K562 (cell line): ENCODE measurements around the gene PLAAT5. TPM values are rescaled to one million over a fixed set of nuclear protein-coding genes. Genes with fewer than 3 reads are reported as not detected.

Experiments
- CC2D1A ChIP-seq: fragments of 450-650 bp; IDR thresholded peaks from 2 replicates; pipeline ENCODE4 v1.6.1; 2017; ENCODE audit warnings: mild to moderate bottlenecking
- MBD2 ChIP-seq: sonication (generic); IDR thresholded peaks from 2 replicates; pipeline ENCODE4 v1.6.1; 2016; ENCODE audit warnings: low read depth, borderline replicate concordance
- RFX7 ChIP-seq: fragments of 250-450 bp; sonication (Bioruptor Pico); IDR thresholded peaks from 2 replicates; pipeline ENCODE4 v1.5.1; 2021; ENCODE audit warnings: mild to moderate bottlenecking
- RHOXF2B ChIP-seq: fragments of 250-450 bp; sonication (Bioruptor Pico); conservative IDR thresholded peaks from 2 replicates; pipeline ENCODE4 v1.5.1; 2021
- SIN3A ChIP-seq, 2 experiments: fragments of 150-350 bp in 1 of 2; IDR thresholded peaks; 2 replicates each; pipeline ENCODE4 v1.6.1; 2011 to 2016; ENCODE audit warnings: borderline replicate concordance in 2 of 2, low read depth in 2 of 2, low read length in 2 of 2, mild to moderate bottlenecking in 2 of 2, moderate library complexity in 2 of 2; ENCODE audit not compliant: control insufficient read depth in 1 of 2
- TAF15 ChIP-seq: fragments of 200-400 bp; formaldehyde crosslinking; IDR thresholded peaks from 2 replicates; pipeline ENCODE4 v1.6.1; 2017; ENCODE audit warnings: mild to moderate bottlenecking, low read depth, low read length, moderate library complexity
- ZNF197 ChIP-seq: fragments of 200-800 bp; sonication (Bioruptor generic); IDR thresholded peaks from 2 replicates; pipeline ENCODE4 v1.6.1; 2016; ENCODE audit warnings: low read depth, missing genetic modification characterization, missing compliant biosample characterization
- ZNF282 ChIP-seq: sonication (generic); formaldehyde crosslinking; IDR thresholded peaks from 2 replicates; pipeline ENCODE4 v1.8.1; 2023; ENCODE audit warnings: missing genetic modification reagents
- ZNF785 ChIP-seq: fragments of 250-450 bp; sonication (Bioruptor Pico); IDR thresholded peaks from 2 replicates; pipeline ENCODE4 v1.4.0; 2020; ENCODE audit warnings: mild to moderate bottlenecking
- polyA plus RNA-seq, 8 experiments: library from polyadenylated mRNA; depleted of rRNA in 4 of 8; stranded (reverse) in 5 of 8; unstranded in 3 of 8; fragments of >200 nt; fragmentation: Nextera tagmentation in 2 of 8; fragmentation: Illumina TruSeq in 1 of 8; extraction: Ambion mirVana in 2 of 8; extraction: Trizol in 1 of 8; gene quantifications; 2 replicates each; pipeline versions ENCODE4 v1.2.1 to v1.2.3, GENCODE V29; 2011 to 2014; ENCODE audit warnings: inconsistent platforms in 1 of 8, missing spikeins in 1 of 8
- total RNA-seq, 7 experiments: library from RNA; depleted of rRNA in 6 of 7; stranded (reverse); fragments of >200 nt in 6 of 7; fragmentation: Illumina TruSeq in 2 of 7; extraction: Trizol in 2 of 7; gene quantifications; 2 replicates each; pipeline versions ENCODE4 v1.2.1 to v1.2.3, GENCODE V29; 2011 to 2021; ENCODE audit warnings: low replicate concordance in 1 of 7
- TF ChIP-seq, protein P1 (sequence below): fragments of 450-650 bp; IDR thresholded peaks from 2 replicates; pipeline ENCODE4 v1.6.1; 2017; ENCODE audit warnings: mild to moderate bottlenecking, moderate library complexity
- TF ChIP-seq, protein P2 (sequence below): fragments of 450-650 bp; IDR thresholded peaks from 2 replicates; pipeline ENCODE4 v1.6.1; 2017; ENCODE audit warnings: antibody characterized with exemption, mild to moderate bottlenecking
- TF ChIP-seq, protein P3 (sequence below): fragments of 450-650 bp; formaldehyde crosslinking; IDR thresholded peaks from 2 replicates; pipeline ENCODE4 v1.4.0; 2020; ENCODE audit warnings: mild to moderate bottlenecking, moderate library complexity
- TF ChIP-seq, protein P4 (sequence below), 2 experiments: IDR thresholded peaks; 2 replicates each; pipeline ENCODE4 v1.6.1; 2011; ENCODE audit warnings: borderline replicate concordance in 1 of 2, control low read depth in 1 of 2, low read depth in 1 of 2, low read length in 1 of 2, mild to moderate bottlenecking in 1 of 2, mixed read lengths in 1 of 2, moderate library complexity in 1 of 2; ENCODE audit not compliant: insufficient read depth in 1 of 2, insufficient read length in 1 of 2, poor library complexity in 1 of 2, severe bottlenecking in 1 of 2; ENCODE audit errors: extremely low read depth in 1 of 2
- TF ChIP-seq, protein P5 (sequence below): fragments of 450-650 bp; IDR thresholded peaks from 2 replicates; pipeline ENCODE4 v1.6.1; 2016; ENCODE audit warnings: mild to moderate bottlenecking
- TF ChIP-seq, protein P6 (sequence below): fragments of 450-650 bp; formaldehyde crosslinking; IDR thresholded peaks from 2 replicates; pipeline ENCODE4 v1.4.0; 2020; ENCODE audit warnings: mild to moderate bottlenecking

Gene PLAAT5
- total and polyA plus RNA-seq, 9 of the 15 experiments (the other 6 are each of a cell fraction or from before 2014, with no cell fraction given): not detected

DNA sequence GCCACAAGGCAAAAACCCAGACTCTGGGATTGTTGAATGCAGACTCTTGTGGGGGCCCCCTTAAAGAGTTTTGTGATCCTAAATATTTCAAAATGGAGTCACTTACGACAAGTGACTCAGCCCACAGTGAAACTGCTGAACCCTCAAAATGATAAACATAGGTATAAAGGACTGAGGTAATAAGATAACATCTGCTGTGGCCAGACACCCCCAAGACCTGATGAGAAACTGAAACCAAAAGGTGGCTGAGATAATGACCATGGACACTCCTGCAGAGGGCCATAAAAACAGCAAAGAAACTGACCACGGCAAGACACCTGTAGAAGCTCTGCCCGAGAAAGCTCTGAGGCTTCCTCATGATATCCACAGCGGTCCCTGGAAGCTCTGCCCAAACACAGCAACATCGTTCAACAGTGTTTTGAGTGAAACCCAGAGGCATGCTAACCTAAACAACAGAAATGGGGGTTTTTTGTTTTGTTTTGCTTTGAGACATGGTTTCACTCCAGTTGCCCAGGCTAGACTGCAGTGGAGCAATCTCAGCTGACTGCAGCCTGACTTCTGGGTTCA is 44.0 kb upstream of the PLAAT5 start (continued):
- TF ChIP-seq, protein P1, sequence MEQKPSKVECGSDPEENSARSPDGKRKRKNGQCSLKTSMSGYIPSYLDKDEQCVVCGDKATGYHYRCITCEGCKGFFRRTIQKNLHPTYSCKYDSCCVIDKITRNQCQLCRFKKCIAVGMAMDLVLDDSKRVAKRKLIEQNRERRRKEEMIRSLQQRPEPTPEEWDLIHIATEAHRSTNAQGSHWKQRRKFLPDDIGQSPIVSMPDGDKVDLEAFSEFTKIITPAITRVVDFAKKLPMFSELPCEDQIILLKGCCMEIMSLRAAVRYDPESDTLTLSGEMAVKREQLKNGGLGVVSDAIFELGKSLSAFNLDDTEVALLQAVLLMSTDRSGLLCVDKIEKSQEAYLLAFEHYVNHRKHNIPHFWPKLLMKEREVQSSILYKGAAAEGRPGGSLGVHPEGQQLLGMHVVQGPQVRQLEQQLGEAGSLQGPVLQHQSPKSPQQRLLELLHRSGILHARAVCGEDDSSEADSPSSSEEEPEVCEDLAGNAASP: no peak
- TF ChIP-seq, protein P2, sequence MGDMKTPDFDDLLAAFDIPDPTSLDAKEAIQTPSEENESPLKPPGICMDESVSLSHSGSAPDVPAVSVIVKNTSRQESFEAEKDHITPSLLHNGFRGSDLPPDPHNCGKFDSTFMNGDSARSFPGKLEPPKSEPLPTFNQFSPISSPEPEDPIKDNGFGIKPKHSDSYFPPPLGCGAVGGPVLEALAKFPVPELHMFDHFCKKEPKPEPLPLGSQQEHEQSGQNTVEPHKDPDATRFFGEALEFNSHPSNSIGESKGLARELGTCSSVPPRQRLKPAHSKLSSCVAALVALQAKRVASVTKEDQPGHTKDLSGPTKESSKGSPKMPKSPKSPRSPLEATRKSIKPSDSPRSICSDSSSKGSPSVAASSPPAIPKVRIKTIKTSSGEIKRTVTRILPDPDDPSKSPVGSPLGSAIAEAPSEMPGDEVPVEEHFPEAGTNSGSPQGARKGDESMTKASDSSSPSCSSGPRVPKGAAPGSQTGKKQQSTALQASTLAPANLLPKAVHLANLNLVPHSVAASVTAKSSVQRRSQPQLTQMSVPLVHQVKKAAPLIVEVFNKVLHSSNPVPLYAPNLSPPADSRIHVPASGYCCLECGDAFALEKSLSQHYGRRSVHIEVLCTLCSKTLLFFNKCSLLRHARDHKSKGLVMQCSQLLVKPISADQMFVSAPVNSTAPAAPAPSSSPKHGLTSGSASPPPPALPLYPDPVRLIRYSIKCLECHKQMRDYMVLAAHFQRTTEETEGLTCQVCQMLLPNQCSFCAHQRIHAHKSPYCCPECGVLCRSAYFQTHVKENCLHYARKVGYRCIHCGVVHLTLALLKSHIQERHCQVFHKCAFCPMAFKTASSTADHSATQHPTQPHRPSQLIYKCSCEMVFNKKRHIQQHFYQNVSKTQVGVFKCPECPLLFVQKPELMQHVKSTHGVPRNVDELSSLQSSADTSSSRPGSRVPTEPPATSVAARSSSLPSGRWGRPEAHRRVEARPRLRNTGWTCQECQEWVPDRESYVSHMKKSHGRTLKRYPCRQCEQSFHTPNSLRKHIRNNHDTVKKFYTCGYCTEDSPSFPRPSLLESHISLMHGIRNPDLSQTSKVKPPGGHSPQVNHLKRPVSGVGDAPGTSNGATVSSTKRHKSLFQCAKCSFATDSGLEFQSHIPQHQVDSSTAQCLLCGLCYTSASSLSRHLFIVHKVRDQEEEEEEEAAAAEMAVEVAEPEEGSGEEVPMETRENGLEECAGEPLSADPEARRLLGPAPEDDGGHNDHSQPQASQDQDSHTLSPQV: peak; percentile 100
- TF ChIP-seq ZNF785 (CRISPR knock-in tag): peak; percentile 86; the same call in 1 of the 2 replicates
- TF ChIP-seq RFX7: peak; percentile 94
- TF ChIP-seq ZNF282 (CRISPR knock-in tag): no peak
- TF ChIP-seq, protein P3, sequence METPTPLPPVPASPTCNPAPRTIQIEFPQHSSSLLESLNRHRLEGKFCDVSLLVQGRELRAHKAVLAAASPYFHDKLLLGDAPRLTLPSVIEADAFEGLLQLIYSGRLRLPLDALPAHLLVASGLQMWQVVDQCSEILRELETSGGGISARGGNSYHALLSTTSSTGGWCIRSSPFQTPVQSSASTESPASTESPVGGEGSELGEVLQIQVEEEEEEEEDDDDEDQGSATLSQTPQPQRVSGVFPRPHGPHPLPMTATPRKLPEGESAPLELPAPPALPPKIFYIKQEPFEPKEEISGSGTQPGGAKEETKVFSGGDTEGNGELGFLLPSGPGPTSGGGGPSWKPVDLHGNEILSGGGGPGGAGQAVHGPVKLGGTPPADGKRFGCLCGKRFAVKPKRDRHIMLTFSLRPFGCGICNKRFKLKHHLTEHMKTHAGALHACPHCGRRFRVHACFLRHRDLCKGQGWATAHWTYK (CRISPR knock-in tag): peak; percentile 99
- TF ChIP-seq, protein P4, sequence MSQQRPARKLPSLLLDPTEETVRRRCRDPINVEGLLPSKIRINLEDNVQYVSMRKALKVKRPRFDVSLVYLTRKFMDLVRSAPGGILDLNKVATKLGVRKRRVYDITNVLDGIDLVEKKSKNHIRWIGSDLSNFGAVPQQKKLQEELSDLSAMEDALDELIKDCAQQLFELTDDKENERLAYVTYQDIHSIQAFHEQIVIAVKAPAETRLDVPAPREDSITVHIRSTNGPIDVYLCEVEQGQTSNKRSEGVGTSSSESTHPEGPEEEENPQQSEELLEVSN (IDR thresholded peaks at IDR 0.05; ENCODE audit: borderline replicate concordance in 1 of 2, extremely low read depth in 1 of 2, insufficient read depth in 1 of 2, insufficient read length in 1 of 2, low read depth in 1 of 2, low read length in 1 of 2, poor library complexity in 1 of 2, severe bottlenecking in 1 of 2): no peak
- TF ChIP-seq ZNF197 (CRISPR knock-in tag): peak; percentile 100
- no peak for TF ChIP-seq TAF15
- no peak for TF ChIP-seq MBD2
- TF ChIP-seq, protein P5, sequence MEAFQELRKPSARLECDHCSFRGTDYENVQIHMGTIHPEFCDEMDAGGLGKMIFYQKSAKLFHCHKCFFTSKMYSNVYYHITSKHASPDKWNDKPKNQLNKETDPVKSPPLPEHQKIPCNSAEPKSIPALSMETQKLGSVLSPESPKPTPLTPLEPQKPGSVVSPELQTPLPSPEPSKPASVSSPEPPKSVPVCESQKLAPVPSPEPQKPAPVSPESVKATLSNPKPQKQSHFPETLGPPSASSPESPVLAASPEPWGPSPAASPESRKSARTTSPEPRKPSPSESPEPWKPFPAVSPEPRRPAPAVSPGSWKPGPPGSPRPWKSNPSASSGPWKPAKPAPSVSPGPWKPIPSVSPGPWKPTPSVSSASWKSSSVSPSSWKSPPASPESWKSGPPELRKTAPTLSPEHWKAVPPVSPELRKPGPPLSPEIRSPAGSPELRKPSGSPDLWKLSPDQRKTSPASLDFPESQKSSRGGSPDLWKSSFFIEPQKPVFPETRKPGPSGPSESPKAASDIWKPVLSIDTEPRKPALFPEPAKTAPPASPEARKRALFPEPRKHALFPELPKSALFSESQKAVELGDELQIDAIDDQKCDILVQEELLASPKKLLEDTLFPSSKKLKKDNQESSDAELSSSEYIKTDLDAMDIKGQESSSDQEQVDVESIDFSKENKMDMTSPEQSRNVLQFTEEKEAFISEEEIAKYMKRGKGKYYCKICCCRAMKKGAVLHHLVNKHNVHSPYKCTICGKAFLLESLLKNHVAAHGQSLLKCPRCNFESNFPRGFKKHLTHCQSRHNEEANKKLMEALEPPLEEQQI: no peak
- TF ChIP-seq SIN3A (IDR thresholded peaks at IDR 0.05; ENCODE audit: borderline replicate concordance in 2 of 2, control insufficient read depth in 1 of 2, low read depth in 2 of 2, low read length in 2 of 2): no peak
- peak; percentile 93; the same call in 1 of the 2 replicates for TF ChIP-seq RHOXF2B
- TF ChIP-seq CC2D1A: no peak
- TF ChIP-seq, protein P6, sequence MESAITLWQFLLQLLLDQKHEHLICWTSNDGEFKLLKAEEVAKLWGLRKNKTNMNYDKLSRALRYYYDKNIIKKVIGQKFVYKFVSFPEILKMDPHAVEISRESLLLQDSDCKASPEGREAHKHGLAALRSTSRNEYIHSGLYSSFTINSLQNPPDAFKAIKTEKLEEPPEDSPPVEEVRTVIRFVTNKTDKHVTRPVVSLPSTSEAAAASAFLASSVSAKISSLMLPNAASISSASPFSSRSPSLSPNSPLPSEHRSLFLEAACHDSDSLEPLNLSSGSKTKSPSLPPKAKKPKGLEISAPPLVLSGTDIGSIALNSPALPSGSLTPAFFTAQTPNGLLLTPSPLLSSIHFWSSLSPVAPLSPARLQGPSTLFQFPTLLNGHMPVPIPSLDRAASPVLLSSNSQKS (CRISPR knock-in tag): peak; percentile 94
